Parathyroid adenoma (tissue), 2 donors: ENCODE results near the gene MAP2K2.

ENCODE experiments used
- H2AFZ ChIP-seq: fragments of 300-600 bp; sonication (generic); one replicate; pipeline ENCODE4 v1.7.0; 2017; ENCODE audit warnings: antibody characterized with exemption, mild to moderate bottlenecking
- H3K27ac ChIP-seq: fragments of 300-600 bp; sonication (generic); one replicate; pipeline ENCODE4 v1.7.0; 2017
- H3K27me3 ChIP-seq: fragments of 300-600 bp; sonication (generic); one replicate; pipeline ENCODE4 v1.7.0; 2017; ENCODE audit warnings: low read length; ENCODE audit not compliant: control insufficient read depth, insufficient read depth
- H3K36me3 ChIP-seq: fragments of 300-600 bp; sonication (generic); one replicate; pipeline ENCODE4 v1.7.0; 2017; ENCODE audit warnings: low read length; ENCODE audit not compliant: control insufficient read depth, insufficient read depth
- H3K4me1 ChIP-seq: fragments of 300-600 bp; sonication (generic); one replicate; pipeline ENCODE4 v1.7.0; 2017; ENCODE audit warnings: control low read depth
- H3K4me2 ChIP-seq: fragments of 300-600 bp; sonication (generic); one replicate; pipeline ENCODE4 v1.7.0; 2017; ENCODE audit warnings: low read length
- H3K4me3 ChIP-seq: fragments of 300-600 bp; sonication (generic); one replicate; pipeline ENCODE4 v1.7.0; 2017; ENCODE audit warnings: low read depth, low read length
- H3K79me2 ChIP-seq: fragments of 300-600 bp; sonication (generic); one replicate; pipeline ENCODE4 v1.7.0; 2017; ENCODE audit warnings: control low read depth
- H3K9ac ChIP-seq: fragments of 300-600 bp; sonication (generic); one replicate; pipeline ENCODE4 v1.7.0; 2017; ENCODE audit warnings: mild to moderate bottlenecking
- H3K9me3 ChIP-seq: fragments of 300-600 bp; sonication (generic); one replicate; pipeline ENCODE4 v1.7.0; 2017; ENCODE audit warnings: low read length; ENCODE audit not compliant: control insufficient read depth
- CTCF ChIP-seq: fragments of 300-600 bp; sonication (generic); IDR thresholded peaks from one replicate; pipeline ENCODE4 v1.7.0; 2017; ENCODE audit warnings: antibody characterized with exemption, mild to moderate bottlenecking
- donor health status: primary hyperparathyroidism.

Gene MAP2K2

GRCh38 chr19:4108767-4109625 is 14.9 kb downstream of the MAP2K2 start:
- Histone ChIP-seq H2AFZ (no peak overlapping the region), H3K27me3 (no peaks in the 10 kb centered on the region), H3K4me2 (no peak overlapping the region), H3K36me3 (no peaks in the 10 kb centered on the region), H3K27ac (no peak overlapping the region), H3K9ac (no peak overlapping the region), H3K9me3 (no peaks in the 10 kb centered on the region), H3K4me3 (no peak overlapping the region), H3K4me1 (no peaks in the 10 kb centered on the region), H3K79me2 (peaks cover 15% of the 10 kb centered on the region)
- no peak for TF ChIP-seq CTCF

GRCh38 chr19:4103080-4103433 is 20.9 kb downstream of the MAP2K2 start:
- Histone ChIP-seq H3K27ac (no peak overlapping the region), H3K36me3 (no peaks in the 10 kb centered on the region), H3K27me3 (no peaks in the 10 kb centered on the region), H3K9me3 (no peaks in the 10 kb centered on the region), H2AFZ (no peak overlapping the region), H3K4me2 (no peak overlapping the region), H3K79me2 (peaks cover 10% of the 10 kb centered on the region), H3K4me1 (no peaks in the 10 kb centered on the region), H3K4me3 (no peak overlapping the region), H3K9ac (no peak overlapping the region)
- no peak for TF ChIP-seq CTCF

- Histone ChIP-seq H3K4me1 (peaks cover 3% of the 10 kb centered on the region), H3K27me3 (no peaks in the 10 kb centered on the region), H3K36me3 (no peaks in the 10 kb centered on the region), H3K4me2 (no peak overlapping the region), H3K4me3 (no peak overlapping the region), H2AFZ (no peak overlapping the region), H3K9me3 (no peaks in the 10 kb centered on the region), H3K79me2 (peaks cover 8% of the 10 kb centered on the region), H3K9ac (no peak overlapping the region), H3K27ac (no peak overlapping the region)
- no peak for TF ChIP-seq CTCF
Measured at GRCh38 chr19:4102339-4103079, 21.4 kb downstream of the MAP2K2 start.

- Histone ChIP-seq H3K4me1 (peaks cover 7% of the 10 kb centered on the region), H3K27me3 (no peaks in the 10 kb centered on the region), H3K79me2 (peaks cover 5% of the 10 kb centered on the region), H3K36me3 (no peaks in the 10 kb centered on the region), H2AFZ (no peak overlapping the region), H3K9me3 (no peaks in the 10 kb centered on the region), H3K4me2 (no peak overlapping the region), H3K4me3 (no peak overlapping the region), H3K9ac (no peak overlapping the region), H3K27ac (no peak overlapping the region)
- no peak for TF ChIP-seq CTCF
Measured at GRCh38 chr19:4101496-4101770, 22.5 kb downstream of the MAP2K2 start.
